A673 (cell line): ENCODE data around the gene CCDC14. TPM values are rescaled to one million over a fixed set of nuclear protein-coding genes. Genes with fewer than 3 reads are reported as not detected.
A peak's percentile ranks its signal among the peaks of the same experiment; 100 is the strongest.

ENCODE experiments used
- BruUV-seq: library from RNA; stranded (reverse); fragments of 400-500 nt; replicated peaks from 2 replicates; lab custom pipeline; 2021; lab: Mats Ljungman, UMichigan
- CTCF ChIA-PET: fragments of 300-600 bp; sonication (Branson Sonifier 250); formaldehyde crosslinking; loops from one replicate; lab custom pipeline; 2022; ENCODE audit warnings: antibody characterized with exemption; lab: Charles Lee
- POLR2A ChIA-PET: fragments of 300-600 bp; sonication (Branson Sonifier 250); formaldehyde crosslinking; loops from one replicate; lab custom pipeline; 2022; ENCODE audit warnings: antibody characterized with exemption; ENCODE audit not compliant: low non-redundant PET; lab: Charles Lee
- DNase-seq: peaks from one replicate; pipeline ENCODE4 v3.0.0-alpha.2; 2015; ENCODE audit warnings: low spot score
- H3K27ac ChIP-seq: fragments of 200-600 bp; sonication (generic); 2 replicates; pipeline ENCODE4 v1.5.1; 2016; ENCODE audit warnings: mixed run types, low read depth, mild to moderate bottlenecking, mixed read lengths, antibody characterized with exemption, low read length; ENCODE audit not compliant: poor library complexity, severe bottlenecking
- H3K27me3 ChIP-seq: fragments of 200-600 bp; sonication (generic); replicated peaks from 2 replicates; pipeline ENCODE4 v1.6.1; 2017; ENCODE audit warnings: mixed run types, low read depth, mild to moderate bottlenecking, mixed read lengths, antibody characterized with exemption, low read length; ENCODE audit not compliant: insufficient read depth, poor library complexity
- H3K36me3 ChIP-seq: fragments of 200-600 bp; sonication (generic); 2 replicates; pipeline ENCODE4 v1.6.1; 2016; ENCODE audit warnings: mixed run types, mild to moderate bottlenecking, mixed read lengths, antibody characterized with exemption, low read length; ENCODE audit not compliant: insufficient read depth, poor library complexity, severe bottlenecking
- H3K4me1 ChIP-seq: fragments of 200-600 bp; sonication (generic); 2 replicates; pipeline ENCODE4 v1.6.1; 2017; ENCODE audit warnings: mixed run types, mild to moderate bottlenecking, mixed read lengths, antibody characterized with exemption, low read length; ENCODE audit not compliant: insufficient read depth, poor library complexity, severe bottlenecking
- H3K4me3 ChIP-seq: fragments of 200-600 bp; sonication (generic); 2 replicates; pipeline ENCODE4 v1.5.1; 2016; ENCODE audit warnings: low read depth, mixed run types, mild to moderate bottlenecking, mixed read lengths, low read length; ENCODE audit not compliant: poor library complexity, severe bottlenecking
- H3K9me3 ChIP-seq: fragments of 200-600 bp; sonication (generic); 2 replicates; pipeline ENCODE4 v1.6.1; 2016; ENCODE audit warnings: mixed run types, low read depth, mild to moderate bottlenecking, mixed read lengths, antibody characterized with exemption, low read length; ENCODE audit not compliant: poor library complexity, severe bottlenecking
- CTCF ChIP-seq: fragments of 300-800, 200-600 bp; sonication (generic); conservative IDR thresholded peaks from 2 replicates; pipeline ENCODE4 v1.5.1; 2017; ENCODE audit warnings: low read depth, mild to moderate bottlenecking, antibody characterized with exemption, low read length, moderate library complexity, mixed read lengths
- EZH2 ChIP-seq: fragments of 200-600 bp; sonication (generic); IDR thresholded peaks from 2 replicates; pipeline ENCODE4 v1.6.1; 2017; ENCODE audit warnings: borderline replicate concordance, low read depth, mild to moderate bottlenecking, mixed read lengths, antibody characterized with exemption, low read length; ENCODE audit not compliant: poor library complexity, severe bottlenecking
- intact Hi-C: fragments of 100-400 bp; cut with micrococcal nuclease; formaldehyde crosslinking; loops from one replicate; pipeline ENCODE4 v1.10.0; 2022; ENCODE audit not compliant: unreplicated experiment
- total RNA-seq: library from RNA; stranded (reverse); gene quantifications from 2 replicates; pipeline ENCODE4 v1.2.3, GENCODE V29; 2021

Gene CCDC14
- total RNA-seq, 1 experiment from 2014 or later = 81.2 TPM

- no TSS peak for BruUV-seq
- TF ChIP-seq CTCF = no peak
- ChIA-PET POLR2A (no interaction called here), CTCF (no interaction called here)
- no peak for DNase-seq
- Histone ChIP-seq H3K27me3 (no peaks in the 10 kb centered on the region), H3K9me3 (no peaks in the 10 kb centered on the region), H3K27ac (no peak overlapping the region), H3K36me3 (peaks cover 17% of the 10 kb centered on the region), H3K4me3 (no peak overlapping the region), H3K4me1 (no peaks in the 10 kb centered on the region)
- intact Hi-C loops = no loop called here
Measured at GRCh38 chr3:123914829-123915228, 46.2 kb downstream of the CCDC14 start.

GRCh38 chr3:123909785-123910184, 51.2 kb downstream of the CCDC14 start:
- Histone ChIP-seq H3K4me3 (no peak overlapping the region), H3K27ac (no peak overlapping the region), H3K27me3 (no peaks in the 10 kb centered on the region), H3K4me1 (no peaks in the 10 kb centered on the region), H3K36me3 (peaks cover 2% of the 10 kb centered on the region), H3K9me3 (no peaks in the 10 kb centered on the region)
- no peak for DNase-seq
- ChIA-PET POLR2A (no interaction called here), CTCF (no interaction called here)
- intact Hi-C loops = no loop called here
- TF ChIP-seq EZH2 (no peak), CTCF (no peak)
- BruUV-seq = no TSS peak

- ChIA-PET POLR2A (no interaction called here), CTCF (interaction anchor here (0.7 kb wide), 1 partner anchor 579 kb away, joined by 4 read pairs; no protein-coding TSS in a partner anchor)
- intact Hi-C loops = no loop called here
- Histone ChIP-seq H3K36me3 (no peaks in the 10 kb centered on the region), H3K27me3 (no peaks in the 10 kb centered on the region), H3K9me3 (no peaks in the 10 kb centered on the region), H3K27ac (no peak overlapping the region), H3K4me1 (no peaks in the 10 kb centered on the region), H3K4me3 (no peak overlapping the region)
- no peak for DNase-seq
- TF ChIP-seq CTCF = peak; percentile 29; the same call in 1 of the 2 replicates
- no peak for TF ChIP-seq EZH2
- no TSS peak for BruUV-seq
Measured at GRCh38 chr3:123907720-123908119, 53.3 kb downstream of the CCDC14 start.
